EH (cell line): ENCODE data around the gene CDH19.

Source experiments
- DNase-seq: peaks from one replicate; pipeline ENCODE4 v3.0.0-alpha.2; 2015; ENCODE audit warnings: low read depth

CDH19 gene

GRCh38 chr18:66457245-66457644 is 146.6 kb downstream of the CDH19 start:
- no peak for DNase-seq
